Muscle layer of duodenum (tissue), 2 donors: ENCODE data around the gene PKD1L1.

Experiments
- H3K27ac ChIP-seq: one replicate; pipeline ENCODE4 v1.7.0; 2013; ENCODE audit warnings: mild to moderate bottlenecking, low read length
- H3K27me3 ChIP-seq: one replicate; pipeline ENCODE4 v1.7.0; 2013; ENCODE audit warnings: low read depth, mild to moderate bottlenecking, control low read depth, low read length
- H3K36me3 ChIP-seq, 2 donors: one replicate each; pipeline ENCODE4 v1.7.0; 2013; ENCODE audit warnings: low read length in 2 of 2, control low read depth in 1 of 2, mild to moderate bottlenecking in 1 of 2; ENCODE audit not compliant: insufficient read depth in 2 of 2, control insufficient read depth in 1 of 2
- H3K4me1 ChIP-seq, 2 donors: one replicate each; pipeline ENCODE4 v1.7.0; 2013; ENCODE audit warnings: low read length in 2 of 2, mild to moderate bottlenecking in 2 of 2, control low read depth in 1 of 2, moderate library complexity in 1 of 2; ENCODE audit not compliant: insufficient read depth in 2 of 2, control insufficient read depth in 1 of 2
- H3K4me3 ChIP-seq, 2 donors: one replicate each; pipeline ENCODE4 v1.7.0; 2013; ENCODE audit warnings: low read length in 2 of 2, low read depth in 1 of 2, mild to moderate bottlenecking in 1 of 2
- H3K9me3 ChIP-seq, 2 donors: one replicate each; pipeline ENCODE4 v1.7.0; 2013; ENCODE audit warnings: low read length in 2 of 2, control low read depth in 1 of 2, mild to moderate bottlenecking in 1 of 2; ENCODE audit not compliant: control insufficient read depth in 1 of 2
- donor health status: healthy.

PKD1L1 gene

GRCh38 chr7:47771336-47771989, 176.8 kb downstream of the PKD1L1 start:
- Histone ChIP-seq H3K4me3 (no peak overlapping the region), H3K4me1 (peaks cover 0 to 11% of the 10 kb centered on the region in 2 donors), H3K36me3 (no peaks in the 10 kb centered on the region), H3K27ac (no peak overlapping the region), H3K27me3 (no peaks in the 10 kb centered on the region), H3K9me3 (no peaks in the 10 kb centered on the region)

GRCh38 chr7:47766126-47766525, 182.1 kb downstream of the PKD1L1 start:
- H3K27me3 ChIP-seq: no peaks in the 10 kb centered on the region
- H3K4me1 ChIP-seq: peaks cover 0 to 4% of the 10 kb centered on the region in 2 donors
- H3K27ac ChIP-seq: no peak overlapping the region
- H3K9me3 ChIP-seq: no peaks in the 10 kb centered on the region
- no peak overlapping the region for H3K4me3 ChIP-seq
- no peaks in the 10 kb centered on the region for H3K36me3 ChIP-seq

GRCh38 chr7:47765373-47765979, 182.8 kb downstream of the PKD1L1 start:
- Histone ChIP-seq H3K36me3 (no peaks in the 10 kb centered on the region), H3K27me3 (no peaks in the 10 kb centered on the region), H3K27ac (no peak overlapping the region), H3K9me3 (no peaks in the 10 kb centered on the region), H3K4me3 (no peak overlapping the region), H3K4me1 (peaks cover 0 to 3% of the 10 kb centered on the region in 2 donors)

GRCh38 chr7:47764746-47765145, 183.5 kb downstream of the PKD1L1 start:
- Histone ChIP-seq H3K4me3 (no peak overlapping the region), H3K27me3 (no peaks in the 10 kb centered on the region), H3K36me3 (no peaks in the 10 kb centered on the region), H3K27ac (no peak overlapping the region), H3K9me3 (no peaks in the 10 kb centered on the region), H3K4me1 (peaks cover 0 to 3% of the 10 kb centered on the region in 2 donors)

- H3K27ac ChIP-seq: no peak overlapping the region
- no peak overlapping the region for H3K4me3 ChIP-seq
- no peaks in the 10 kb centered on the region for H3K9me3 ChIP-seq
- H3K4me1 ChIP-seq: peaks cover 0 to 3% of the 10 kb centered on the region in 2 donors
- no peaks in the 10 kb centered on the region for H3K36me3 ChIP-seq
- no peaks in the 10 kb centered on the region for H3K27me3 ChIP-seq
Observed at GRCh38 chr7:47763063-47763974, 184.9 kb downstream of the PKD1L1 start.

- peaks cover 0 to 3% of the 10 kb centered on the region in 2 donors for H3K4me1 ChIP-seq
- no peak overlapping the region for H3K27ac ChIP-seq
- H3K36me3 ChIP-seq: no peaks in the 10 kb centered on the region
- no peak overlapping the region for H3K4me3 ChIP-seq
- H3K9me3 ChIP-seq: no peaks in the 10 kb centered on the region
- no peaks in the 10 kb centered on the region for H3K27me3 ChIP-seq
Observed at GRCh38 chr7:47762746-47763062, 185.6 kb downstream of the PKD1L1 start.

GRCh38 chr7:47762207-47762606, 186.1 kb downstream of the PKD1L1 start:
- no peaks in the 10 kb centered on the region for H3K27me3 ChIP-seq
- H3K27ac ChIP-seq: no peak overlapping the region
- H3K4me1 ChIP-seq: peaks cover 0 to 3% of the 10 kb centered on the region in 2 donors
- H3K4me3 ChIP-seq: no peak overlapping the region
- no peaks in the 10 kb centered on the region for H3K9me3 ChIP-seq
- no peaks in the 10 kb centered on the region for H3K36me3 ChIP-seq

GRCh38 chr7:47759056-47759706, 189.1 kb downstream of the PKD1L1 start:
- no peaks in the 10 kb centered on the region for H3K9me3 ChIP-seq
- H3K4me3 ChIP-seq: no peak overlapping the region
- H3K36me3 ChIP-seq: no peaks in the 10 kb centered on the region
- H3K27ac ChIP-seq: no peak overlapping the region
- no peaks in the 10 kb centered on the region for H3K27me3 ChIP-seq
- no peaks in the 10 kb centered on the region for H3K4me1 ChIP-seq

GRCh38 chr7:47758546-47758945, 189.7 kb downstream of the PKD1L1 start:
- Histone ChIP-seq H3K4me1 (no peaks in the 10 kb centered on the region), H3K36me3 (no peaks in the 10 kb centered on the region), H3K27ac (no peak overlapping the region), H3K9me3 (no peaks in the 10 kb centered on the region), H3K4me3 (no peak overlapping the region), H3K27me3 (no peaks in the 10 kb centered on the region)

- H3K4me3 ChIP-seq: no peak overlapping the region
Observed at GRCh38 chr7:47757921-47758411, 190.3 kb downstream of the PKD1L1 start.

GRCh38 chr7:47756636-47757035, 191.6 kb downstream of the PKD1L1 start:
- no peaks in the 10 kb centered on the region for H3K4me1 ChIP-seq
- no peak overlapping the region for H3K27ac ChIP-seq
- no peaks in the 10 kb centered on the region for H3K9me3 ChIP-seq
- no peaks in the 10 kb centered on the region for H3K27me3 ChIP-seq
- no peaks in the 10 kb centered on the region for H3K36me3 ChIP-seq
- H3K4me3 ChIP-seq: no peak overlapping the region

More at GRCh38 chr7:47757921-47758411, 190.3 kb downstream of the PKD1L1 start:
- no peaks in the 10 kb centered on the region for H3K9me3 ChIP-seq
- H3K27ac ChIP-seq: no peak overlapping the region
- H3K4me1 ChIP-seq: no peaks in the 10 kb centered on the region
- H3K27me3 ChIP-seq: no peaks in the 10 kb centered on the region
- no peaks in the 10 kb centered on the region for H3K36me3 ChIP-seq
